ENCODE measurements around the gene TMC2. TPM values are rescaled to one million over a fixed set of nuclear protein-coding genes. Genes with fewer than 3 reads are reported as not detected.

TMC2 gene
- total RNA-seq, 1 donor from 2014 or later: not detected

GRCh38 chr20:2688041-2688591, 151.7 kb downstream of the TMC2 start:
- Histone ChIP-seq H3K36me3 (ENCODE audit: control insufficient read depth, insufficient read depth, low read length) (no peaks in the 10 kb centered on the region), H3K4me3 (ENCODE audit: low read depth, low read length) (no peak overlapping the region), H3K27me3 (ENCODE audit: control insufficient read depth, insufficient read depth, low read length) (peaks cover 9% of the 10 kb centered on the region)
- DNase-seq (ENCODE audit: low read depth) (no peak), FAIRE-seq (no peak)
- peak; percentile 44 for TF ChIP-seq CTCF (IDR thresholded peaks at IDR 0.05; ENCODE audit: insufficient read depth, low read length, severe bottlenecking)

GRCh38 chr20:2690213-2690612, 153.8 kb downstream of the TMC2 start:
- Histone ChIP-seq H3K36me3 (ENCODE audit: control insufficient read depth, insufficient read depth, low read length) (no peaks in the 10 kb centered on the region), H3K27me3 (ENCODE audit: control insufficient read depth, insufficient read depth, low read length) (peaks cover 26% of the 10 kb centered on the region), H3K4me3 (ENCODE audit: low read depth, low read length) (no peak overlapping the region)
- TF ChIP-seq CTCF (IDR thresholded peaks at IDR 0.05; ENCODE audit: insufficient read depth, low read length, severe bottlenecking): no peak
- no peak for DNase-seq (ENCODE audit: low read depth)
- no peak for FAIRE-seq

GRCh38 chr20:2690718-2691117, 154.3 kb downstream of the TMC2 start:
- peaks cover 30% of the 10 kb centered on the region for H3K27me3 ChIP-seq (ENCODE audit: control insufficient read depth, insufficient read depth, low read length)

GRCh38 chr20:2691127-2691526, 154.8 kb downstream of the TMC2 start:
- Histone ChIP-seq H3K4me3 (ENCODE audit: low read depth, low read length) (no peak overlapping the region), H3K27me3 (ENCODE audit: control insufficient read depth, insufficient read depth, low read length) (peaks cover 32% of the 10 kb centered on the region), H3K36me3 (ENCODE audit: control insufficient read depth, insufficient read depth, low read length) (no peaks in the 10 kb centered on the region)
- no peak for FAIRE-seq
- no peak for DNase-seq (ENCODE audit: low read depth)
- TF ChIP-seq CTCF (IDR thresholded peaks at IDR 0.05; ENCODE audit: insufficient read depth, low read length, severe bottlenecking): no peak

More at GRCh38 chr20:2690718-2691117, 154.3 kb downstream of the TMC2 start:
- TF ChIP-seq CTCF (IDR thresholded peaks at IDR 0.05; ENCODE audit: insufficient read depth, low read length, severe bottlenecking): no peak
- Histone ChIP-seq H3K4me3 (ENCODE audit: low read depth, low read length) (no peak overlapping the region), H3K36me3 (ENCODE audit: control insufficient read depth, insufficient read depth, low read length) (no peaks in the 10 kb centered on the region)
- DNase-seq (ENCODE audit: low read depth) (no peak), FAIRE-seq (no peak)

Other genes with a start within 250 kb of the TMC2 start
- gene TGM3, start 240.6 kb upstream of the TMC2 start, total RNA-seq: 11.8 and 42.6 TPM in 2 replicates
- not detected in 2 replicates for gene TGM6, start 155.7 kb upstream of the TMC2 start, total RNA-seq
- gene SNRPB, start 65.8 kb upstream of the TMC2 start, total RNA-seq: 196 and 280 TPM in 2 replicates
- gene ZNF343, start 27.7 kb upstream of the TMC2 start, total RNA-seq: 9.2 and 11.3 TPM in 2 replicates
- 166 and 288 TPM in 2 replicates for gene NOP56, start 116.1 kb downstream of the TMC2 start, total RNA-seq
- 96.0 and 103 TPM in 2 replicates for gene IDH3B, start 127.6 kb downstream of the TMC2 start, total RNA-seq
- gene EBF4, start 156.2 kb downstream of the TMC2 start, total RNA-seq: 0.64 and 1.3 TPM in 2 replicates

Measured in bronchial epithelial cell (primary cell).